NT2/D1 (cell line): ENCODE results near the gene FMN2.

ENCODE experiments used
- SUZ12 ChIP-seq: IDR thresholded peaks from 2 replicates; pipeline ENCODE4 v1.6.1; 2011; ENCODE audit not compliant: insufficient read length, insufficient read depth; ENCODE audit errors: extremely low read depth
- YY1 ChIP-seq: IDR thresholded peaks from 2 replicates; pipeline ENCODE4 v1.6.1; 2011; ENCODE audit not compliant: insufficient read length, insufficient read depth

- TF ChIP-seq YY1 (no peak), SUZ12 (no peak)
These were observed 163.2 kb downstream of the FMN2 start for GRCh38 chr1:240254778-240255291.
